Endothelial cell (in vitro differentiated cells): ENCODE data around the gene SYTL4. TPM values are rescaled to one million over a fixed set of nuclear protein-coding genes. Genes with fewer than 3 reads are reported as not detected.

ENCODE experiments used
- DNase-seq: peaks from one replicate; pipeline ENCODE4 v3.0.0; 2021; ENCODE audit warnings: low spot score
- H3K27ac Mint-ChIP-seq: one replicate; pipeline ENCODE4 v1.8.0; 2021; ENCODE audit warnings: mixed read lengths, inconsistent platforms; ENCODE audit not compliant: unreplicated experiment
- H3K27me3 Mint-ChIP-seq: one replicate; pipeline ENCODE4 v1.8.0; 2021; ENCODE audit warnings: mild to moderate bottlenecking, moderate library complexity, mixed read lengths, inconsistent platforms; ENCODE audit not compliant: unreplicated experiment
- H3K36me3 Mint-ChIP-seq: one replicate; pipeline ENCODE4 v1.8.0; 2021; ENCODE audit warnings: mild to moderate bottlenecking, low read depth, mixed read lengths, inconsistent platforms; ENCODE audit not compliant: unreplicated experiment
- H3K4me1 Mint-ChIP-seq: one replicate; pipeline ENCODE4 v1.8.0; 2021; ENCODE audit warnings: mild to moderate bottlenecking, mixed read lengths, inconsistent platforms; ENCODE audit not compliant: unreplicated experiment
- H3K4me3 Mint-ChIP-seq: one replicate; pipeline ENCODE4 v1.8.0; 2021; ENCODE audit warnings: mild to moderate bottlenecking, mixed read lengths, inconsistent platforms; ENCODE audit not compliant: unreplicated experiment
- H3K9me3 Mint-ChIP-seq: one replicate; pipeline ENCODE4 v1.8.0; 2021; ENCODE audit warnings: mixed read lengths, inconsistent platforms; ENCODE audit not compliant: unreplicated experiment
- total RNA-seq: library from RNA; stranded (reverse); fragmentation: NEBNext Ultra II Directional; extraction: Animal tissue kit (Norgen Biotek cat#: 25700); gene quantifications from one replicate; pipeline ENCODE4 v1.2.1, GENCODE V29; 2021; ENCODE audit not compliant: unreplicated experiment
- TF ChIP-seq, protein P1 (sequence below): fragments of 200-600 bp; sonication (generic); IDR thresholded peaks from one replicate; pipeline ENCODE4 v1.5.0; 2021; ENCODE audit warnings: antibody characterized with exemption; ENCODE audit not compliant: unreplicated experiment

SYTL4 gene
- total RNA-seq, 1 donor from 2014 or later, result 3.9 TPM

DNA sequence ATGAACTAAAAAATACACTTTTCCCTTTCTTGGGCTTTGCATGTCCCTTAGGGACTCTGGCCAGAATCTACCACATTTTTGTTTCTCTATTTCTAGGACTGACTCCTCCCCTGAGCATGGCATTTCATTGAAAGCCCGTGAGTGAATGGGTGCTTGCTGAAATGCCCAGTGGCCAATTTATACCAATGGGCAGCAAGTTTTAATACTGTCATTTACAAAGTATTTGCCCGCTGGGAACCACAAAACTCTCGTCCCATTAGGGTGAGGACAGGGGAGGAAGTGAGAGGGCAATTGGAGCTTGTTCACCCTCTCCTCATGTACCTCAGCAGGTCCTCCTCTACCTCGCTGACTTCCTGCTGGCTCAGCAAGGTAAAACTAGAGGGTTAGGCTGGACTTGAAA, 86.8 kb downstream of the SYTL4 start:
- TF ChIP-seq, protein P1, sequence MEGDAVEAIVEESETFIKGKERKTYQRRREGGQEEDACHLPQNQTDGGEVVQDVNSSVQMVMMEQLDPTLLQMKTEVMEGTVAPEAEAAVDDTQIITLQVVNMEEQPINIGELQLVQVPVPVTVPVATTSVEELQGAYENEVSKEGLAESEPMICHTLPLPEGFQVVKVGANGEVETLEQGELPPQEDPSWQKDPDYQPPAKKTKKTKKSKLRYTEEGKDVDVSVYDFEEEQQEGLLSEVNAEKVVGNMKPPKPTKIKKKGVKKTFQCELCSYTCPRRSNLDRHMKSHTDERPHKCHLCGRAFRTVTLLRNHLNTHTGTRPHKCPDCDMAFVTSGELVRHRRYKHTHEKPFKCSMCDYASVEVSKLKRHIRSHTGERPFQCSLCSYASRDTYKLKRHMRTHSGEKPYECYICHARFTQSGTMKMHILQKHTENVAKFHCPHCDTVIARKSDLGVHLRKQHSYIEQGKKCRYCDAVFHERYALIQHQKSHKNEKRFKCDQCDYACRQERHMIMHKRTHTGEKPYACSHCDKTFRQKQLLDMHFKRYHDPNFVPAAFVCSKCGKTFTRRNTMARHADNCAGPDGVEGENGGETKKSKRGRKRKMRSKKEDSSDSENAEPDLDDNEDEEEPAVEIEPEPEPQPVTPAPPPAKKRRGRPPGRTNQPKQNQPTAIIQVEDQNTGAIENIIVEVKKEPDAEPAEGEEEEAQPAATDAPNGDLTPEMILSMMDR, result no peak
- DNase-seq, result no peak
- Mint-ChIP-seq H3K4me3 (no peak overlapping the region), H3K27me3 (peaks cover 2% of the 10 kb centered on the region), H3K27ac (no peak overlapping the region), H3K4me1 (peaks cover 14% of the 10 kb centered on the region), H3K36me3 (no peaks in the 10 kb centered on the region), H3K9me3 (no peaks in the 10 kb centered on the region)

DNA sequence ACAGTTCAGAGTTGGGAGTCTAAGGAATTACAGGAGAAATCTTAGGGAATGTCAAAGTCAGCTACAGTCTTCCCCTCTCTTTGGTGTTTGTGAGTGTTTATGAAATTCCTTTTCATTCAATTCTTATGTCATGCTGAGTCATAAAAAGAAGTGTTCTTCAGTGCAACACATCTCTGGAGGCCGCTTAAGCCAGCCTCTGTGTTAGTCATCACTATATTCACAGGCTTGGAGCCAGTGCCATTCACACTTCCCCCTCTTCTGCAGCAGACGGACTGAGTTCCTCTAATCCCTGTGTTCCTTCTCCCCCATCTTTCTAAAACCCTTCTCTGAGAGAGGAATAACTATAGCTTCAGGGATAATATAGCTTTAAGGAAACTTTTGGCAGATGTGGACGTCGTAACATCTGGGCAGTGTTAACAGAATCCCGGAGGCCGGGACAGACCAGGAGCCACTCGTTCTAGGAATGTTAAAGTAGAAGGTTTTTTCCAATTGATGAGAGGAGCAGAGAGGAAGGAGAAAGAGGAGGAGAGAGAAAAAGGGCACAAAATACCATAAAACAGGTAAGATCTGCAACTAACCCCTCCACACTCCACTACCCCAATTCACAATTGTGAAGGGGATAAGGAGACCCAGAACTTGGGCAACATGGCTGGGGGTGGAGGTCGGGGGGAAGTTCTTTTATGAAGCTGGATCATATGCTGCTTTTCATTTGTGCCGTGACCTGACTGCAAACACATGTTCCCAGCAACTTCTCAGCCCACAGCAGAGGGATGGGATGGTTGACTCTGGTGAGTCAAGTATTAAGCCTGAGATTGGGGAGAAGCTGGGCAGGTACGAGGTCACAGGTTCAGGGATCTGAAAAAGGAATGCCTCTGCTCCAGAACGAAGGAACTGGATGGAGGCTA, 87.7 kb downstream of the SYTL4 start, which contains the start of gene SRPX2:
Gene SRPX2, plus strand, starts transcription at position 244 of the 905 bp plus-strand sequence. CDS start 2,124 bp downstream, outside the sequence.
- H3K27me3 Mint-ChIP-seq, result peaks cover 2% of the 10 kb centered on the region
- peaks cover 14% of the 10 kb centered on the region for H3K4me1 Mint-ChIP-seq
- H3K36me3 Mint-ChIP-seq, result no peaks in the 10 kb centered on the region
- H3K4me3 Mint-ChIP-seq, result no peak within 1 kb of the TSS
- no peak within 1 kb of the TSS for H3K27ac Mint-ChIP-seq
- no peaks in the 10 kb centered on the region for H3K9me3 Mint-ChIP-seq
- no peak for DNase-seq
- TF ChIP-seq, protein P1, result no peak

DNA sequence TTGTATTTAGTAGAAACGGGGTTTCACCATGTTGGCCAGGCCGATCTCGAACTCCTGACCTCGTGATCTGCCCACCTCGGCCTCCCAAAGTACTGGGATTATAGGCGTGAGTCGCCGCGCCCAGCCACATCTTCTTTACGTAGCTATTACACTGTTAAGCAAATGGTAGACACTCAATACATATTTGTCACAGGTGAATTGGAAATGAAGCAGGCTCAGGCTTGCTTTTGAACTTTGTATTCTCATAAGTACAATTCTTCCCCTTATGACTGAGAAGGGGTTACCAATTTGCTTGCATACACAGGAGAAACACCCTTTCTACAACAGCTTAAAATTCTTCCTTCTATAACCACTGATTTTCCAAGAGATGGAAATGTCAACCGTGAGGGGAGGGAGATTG, 88.7 kb downstream of the SYTL4 start:
- Mint-ChIP-seq H3K9me3 (no peaks in the 10 kb centered on the region), H3K4me1 (peaks cover 10% of the 10 kb centered on the region), H3K27me3 (peaks cover 2% of the 10 kb centered on the region), H3K4me3 (no peak overlapping the region), H3K27ac (no peak overlapping the region), H3K36me3 (no peaks in the 10 kb centered on the region)
- DNase-seq, result no peak
- TF ChIP-seq, protein P1, result no peak

DNA sequence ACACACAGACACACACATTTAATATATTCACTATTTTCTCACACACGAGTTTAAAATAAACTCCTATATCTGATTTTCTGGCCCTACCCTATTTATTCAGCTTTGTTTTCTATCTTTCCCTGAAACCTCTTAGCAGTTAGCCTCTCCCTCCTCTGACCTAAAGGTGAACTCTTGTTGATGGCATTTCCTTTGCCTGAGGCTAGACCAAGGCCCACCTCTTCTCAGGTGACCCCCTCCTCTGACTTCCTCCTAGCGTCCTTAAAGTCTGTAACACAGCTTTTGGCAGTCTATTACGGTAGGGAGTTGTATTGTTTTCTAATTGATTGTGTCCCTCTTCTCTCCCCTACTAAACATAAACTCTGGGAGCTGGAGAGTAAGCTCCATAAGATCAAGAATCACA, 89.6 kb downstream of the SYTL4 start:
- Mint-ChIP-seq H3K27ac (no peak overlapping the region), H3K4me1 (peaks cover 8% of the 10 kb centered on the region), H3K9me3 (no peaks in the 10 kb centered on the region), H3K36me3 (no peaks in the 10 kb centered on the region), H3K4me3 (no peak overlapping the region), H3K27me3 (peaks cover 2% of the 10 kb centered on the region)
- TF ChIP-seq, protein P1, result no peak
- DNase-seq, result no peak
